ENCODE results near the gene PPP6R2. TPM values are rescaled to one million over a fixed set of nuclear protein-coding genes. Genes with fewer than 3 reads are reported as not detected.
A peak's percentile ranks its signal among the peaks of the same experiment; 100 is the strongest.

Gene PPP6R2
- total RNA-seq, 5 donors from 2014 or later (not counting 1 experiment from before 2014, with no cell fraction given): 71.2 to 105 (median 96.8) TPM

GRCh38 chr22:50443197-50443596 lies 100.1 kb downstream of the PPP6R2 start:
- peak in 2 of 35 experiments; percentile 21 to 28 for DNase-seq
- Mint-ChIP-seq H3K4me1 (peaks cover 13 to 22% (median 21%) of the 10 kb centered on the region in 3 donors), H3K36me3 (peaks cover 5% of the 10 kb centered on the region), H3K27me3 (no peaks in the 10 kb centered on the region), H3K4me3 (peak overlapping the region in 1 of 3 donors; percentile 17), H3K9me3 (no peaks in the 10 kb centered on the region), H3K27ac (peak overlapping the region; percentile 61 to 84)
- peaks cover 8 to 47% of the 10 kb centered on the region in 2 experiments for H3K4me1 ChIP-seq (ENCODE audit: control insufficient read depth in 1 of 2, extremely low read depth in 1 of 2, insufficient read depth in 2 of 2, low read length in 2 of 2)
- 64% methylated on average over 11 of the region's 15 CpGs for WGBS (ENCODE audit: insufficient coverage)
- H3K27ac ChIP-seq (ENCODE audit: low read length): peak overlapping the region; percentile 28
- H3K36me3 ChIP-seq (ENCODE audit: control insufficient read depth in 2 of 2, extremely low read depth in 1 of 2, insufficient read depth in 1 of 2, low read length in 1 of 2): peaks cover 10 to 56% of the 10 kb centered on the region in 2 donors
- ATAC-seq (replicated peaks in 1 of 4): peak in 3 of 4 experiments; percentile 9 to 17 (median 11)
- ChIA-PET POLR2A (no interaction called here), CTCF (no interaction called here)
- no peaks in the 10 kb centered on the region for H3K27me3 ChIP-seq (replicated peaks in 1 of 2; ENCODE audit: control insufficient read depth in 2 of 2, extremely low read depth in 1 of 2, insufficient read depth in 2 of 2, low read length in 1 of 2)
- H3K9me3 ChIP-seq: no peaks in the 10 kb centered on the region
- H3K4me3 ChIP-seq (ENCODE audit: control insufficient read depth in 1 of 2, extremely low read depth in 1 of 2, low read length in 1 of 2): no peak overlapping the region

GRCh38 chr22:50443801-50444625 lies 100.9 kb downstream of the PPP6R2 start:
- POLR2A ChIA-PET: no interaction called here
- DNase-seq: no peak

GRCh38 chr22:50444663-50445062 lies 101.5 kb downstream of the PPP6R2 start:
- DNase-seq (no peak), ATAC-seq (replicated peaks in 1 of 4) (no peak)
- Histone ChIP-seq H3K4me3 (ENCODE audit: control insufficient read depth in 1 of 2, extremely low read depth in 1 of 2, low read length in 1 of 2) (no peak overlapping the region), H3K27me3 (replicated peaks in 1 of 2; ENCODE audit: control insufficient read depth in 2 of 2, extremely low read depth in 1 of 2, insufficient read depth in 2 of 2, low read length in 1 of 2) (no peaks in the 10 kb centered on the region), H3K27ac (ENCODE audit: low read length) (peak overlapping the region; percentile 43), H3K36me3 (ENCODE audit: control insufficient read depth in 2 of 2, extremely low read depth in 1 of 2, insufficient read depth in 1 of 2, low read length in 1 of 2) (peaks cover 14 to 48% of the 10 kb centered on the region in 2 donors), H3K4me1 (ENCODE audit: control insufficient read depth in 1 of 2, extremely low read depth in 1 of 2, insufficient read depth in 2 of 2, low read length in 2 of 2) (peaks cover 8 to 52% of the 10 kb centered on the region in 2 experiments), H3K9me3 (no peaks in the 10 kb centered on the region)
- no peaks in the 10 kb centered on the region for H3K9me3 Mint-ChIP-seq
- POLR2A ChIA-PET: no interaction called here
- no CpG with 5 or more reads among the region's 5 CpGs for WGBS (ENCODE audit: insufficient coverage)
- peak overlapping the region; percentile 72 to 79 for H3K27ac Mint-ChIP-seq
- no peaks in the 10 kb centered on the region for H3K27me3 Mint-ChIP-seq
- H3K4me1 Mint-ChIP-seq: peaks cover 18 to 27% (median 26%) of the 10 kb centered on the region in 3 donors
- CTCF ChIA-PET: no interaction called here
- H3K4me3 Mint-ChIP-seq: peak overlapping the region in 1 of 3 donors; percentile 52
- peaks cover 14% of the 10 kb centered on the region for H3K36me3 Mint-ChIP-seq

More at GRCh38 chr22:50443801-50444625, 100.9 kb downstream of the PPP6R2 start:
- H3K36me3 Mint-ChIP-seq: peaks cover 11% of the 10 kb centered on the region
- Histone ChIP-seq H3K4me1 (ENCODE audit: control insufficient read depth in 1 of 2, extremely low read depth in 1 of 2, insufficient read depth in 2 of 2, low read length in 2 of 2) (peaks cover 8 to 51% of the 10 kb centered on the region in 2 experiments), H3K9me3 (no peaks in the 10 kb centered on the region), H3K27me3 (replicated peaks in 1 of 2; ENCODE audit: control insufficient read depth in 2 of 2, extremely low read depth in 1 of 2, insufficient read depth in 2 of 2, low read length in 1 of 2) (no peaks in the 10 kb centered on the region), H3K36me3 (ENCODE audit: control insufficient read depth in 2 of 2, extremely low read depth in 1 of 2, insufficient read depth in 1 of 2, low read length in 1 of 2) (peaks cover 9 to 53% of the 10 kb centered on the region in 2 donors), H3K27ac (ENCODE audit: low read length) (peak overlapping the region; percentile 43), H3K4me3 (ENCODE audit: control insufficient read depth in 1 of 2, extremely low read depth in 1 of 2, low read length in 1 of 2) (no peak overlapping the region)
- peak overlapping the region in 1 of 3 donors; percentile 17 for H3K4me3 Mint-ChIP-seq
- 80% methylated on average over 9 of the region's 28 CpGs for WGBS (ENCODE audit: insufficient coverage)
- ATAC-seq (replicated peaks in 1 of 4): no peak
- peak overlapping the region; percentile 36 to 79 for H3K27ac Mint-ChIP-seq
- H3K9me3 Mint-ChIP-seq: no peaks in the 10 kb centered on the region
- CTCF ChIA-PET: no interaction called here
- no peaks in the 10 kb centered on the region for H3K27me3 Mint-ChIP-seq
- H3K4me1 Mint-ChIP-seq: peaks cover 13 to 26% (median 24%) of the 10 kb centered on the region in 3 donors

DNA sequence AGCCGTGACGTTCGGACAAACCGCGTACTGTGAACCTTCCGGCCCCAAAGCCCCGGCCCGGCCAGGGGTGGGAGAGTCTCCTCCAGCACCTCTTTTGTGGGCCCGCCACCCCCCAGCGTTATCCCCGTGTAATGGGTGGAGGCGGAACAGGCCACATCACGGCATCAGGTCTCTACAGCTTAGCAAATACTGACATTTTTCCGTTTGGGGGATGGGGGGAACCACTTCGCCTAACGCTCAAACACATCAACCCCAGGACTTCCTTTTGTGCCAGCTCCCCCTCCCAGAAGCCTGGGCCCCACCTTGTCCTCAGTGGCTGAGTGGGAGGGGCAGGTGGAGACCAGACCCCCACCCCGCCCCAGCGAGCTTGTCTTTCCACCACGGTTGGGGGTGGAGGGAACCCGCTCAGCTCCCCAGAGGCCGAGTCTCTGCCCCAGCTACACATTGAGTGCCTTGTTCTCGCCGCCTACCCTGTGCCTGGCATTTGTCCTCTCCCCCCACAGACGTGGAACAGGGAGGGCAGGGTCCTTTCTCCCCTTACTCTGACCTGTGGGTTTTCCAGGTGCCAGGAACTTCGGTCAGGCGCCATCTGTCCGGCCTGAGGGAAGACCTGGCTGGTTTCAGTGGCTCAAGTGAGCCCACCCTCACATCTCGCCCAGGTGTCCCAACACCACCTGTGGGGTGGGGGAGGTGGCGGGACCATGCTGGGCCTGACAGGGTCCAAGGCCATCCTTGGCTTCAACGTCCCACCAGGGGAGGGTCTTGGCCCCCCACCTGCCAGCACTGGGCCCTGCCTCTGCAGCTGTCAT lies 102.1 kb downstream of the PPP6R2 start:
- Mint-ChIP-seq H3K4me1 (peaks cover 20 to 30% (median 28%) of the 10 kb centered on the region in 3 donors), H3K27ac (peak overlapping the region; percentile 74 to 79), H3K4me3 (peak overlapping the region in 1 of 3 donors; percentile 52), H3K27me3 (no peaks in the 10 kb centered on the region), H3K36me3 (peaks cover 17% of the 10 kb centered on the region), H3K9me3 (no peaks in the 10 kb centered on the region)
- Histone ChIP-seq H3K27ac (ENCODE audit: low read length) (peak overlapping the region; percentile 43), H3K36me3 (ENCODE audit: control insufficient read depth in 2 of 2, extremely low read depth in 1 of 2, insufficient read depth in 1 of 2, low read length in 1 of 2) (peaks cover 14 to 47% of the 10 kb centered on the region in 2 donors), H3K4me1 (ENCODE audit: control insufficient read depth in 1 of 2, extremely low read depth in 1 of 2, insufficient read depth in 2 of 2, low read length in 2 of 2) (peaks cover 8 to 55% of the 10 kb centered on the region in 2 experiments), H3K4me3 (ENCODE audit: control insufficient read depth in 1 of 2, extremely low read depth in 1 of 2, low read length in 1 of 2) (no peak overlapping the region), H3K27me3 (replicated peaks in 1 of 2; ENCODE audit: control insufficient read depth in 2 of 2, extremely low read depth in 1 of 2, insufficient read depth in 2 of 2, low read length in 1 of 2) (no peaks in the 10 kb centered on the region), H3K9me3 (no peaks in the 10 kb centered on the region)
- peak; percentile 43 to 50 (median 45) for ATAC-seq (replicated peaks in 1 of 4)
- WGBS (ENCODE audit: insufficient coverage): 30% methylated on average over 3 of the region's 30 CpGs
- peak in 24 of 35 experiments; percentile 18 to 62 (median 34) for DNase-seq
- ChIA-PET POLR2A (interaction anchor here in 1 of 2 donors (0.6 kb wide), 1 partner anchor 90 kb away, joined by 9 read pairs; no protein-coding TSS in a partner anchor), CTCF (no interaction called here)

DNA sequence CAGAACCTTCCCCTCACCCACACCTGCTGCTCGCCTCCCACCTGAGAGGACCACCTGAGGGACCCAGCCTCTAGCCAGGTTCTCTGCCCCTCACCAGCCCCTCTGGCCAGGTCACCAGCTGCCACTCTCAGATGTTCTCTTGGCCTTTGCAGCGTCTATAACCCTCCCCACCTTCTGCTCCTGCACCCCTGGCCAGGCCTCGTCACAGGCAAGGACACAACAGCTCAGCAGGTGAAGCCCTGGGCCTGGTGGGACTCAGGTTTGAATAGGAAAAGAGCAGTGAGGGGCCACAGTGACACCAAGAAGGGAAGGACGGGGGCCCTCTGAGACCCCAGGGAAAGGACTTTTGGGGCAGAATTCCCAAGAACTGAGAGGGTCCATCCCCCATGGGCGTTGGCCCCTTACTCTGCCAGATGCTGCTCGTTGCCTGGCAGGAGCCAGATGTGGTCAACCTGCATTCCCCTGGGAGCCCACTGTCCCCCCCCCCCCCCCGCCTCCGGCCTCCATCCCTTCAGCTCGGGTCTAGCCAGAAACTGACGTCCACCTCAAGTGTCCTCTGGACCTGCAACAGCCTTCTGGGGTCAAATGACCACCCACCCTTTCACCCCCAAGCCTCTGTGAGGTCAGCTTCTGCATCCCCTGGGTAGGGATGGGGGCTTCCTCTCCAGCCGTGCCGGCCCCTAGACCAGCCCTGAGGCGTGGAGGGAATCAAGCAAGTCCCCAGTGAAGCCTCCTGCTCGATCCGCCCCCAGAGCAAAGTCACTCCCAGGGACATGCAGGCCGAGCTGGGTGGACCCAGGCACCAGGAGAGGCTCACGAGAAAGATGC lies 103.0 kb downstream of the PPP6R2 start:
- Histone ChIP-seq H3K27ac (ENCODE audit: low read length) (peak overlapping the region; percentile 43), H3K4me1 (ENCODE audit: control insufficient read depth in 1 of 2, extremely low read depth in 1 of 2, insufficient read depth in 2 of 2, low read length in 2 of 2) (peaks cover 8 to 55% of the 10 kb centered on the region in 2 experiments), H3K27me3 (replicated peaks in 1 of 2; ENCODE audit: control insufficient read depth in 2 of 2, extremely low read depth in 1 of 2, insufficient read depth in 2 of 2, low read length in 1 of 2) (no peaks in the 10 kb centered on the region), H3K9me3 (no peaks in the 10 kb centered on the region), H3K4me3 (ENCODE audit: control insufficient read depth in 1 of 2, extremely low read depth in 1 of 2, low read length in 1 of 2) (no peak overlapping the region), H3K36me3 (ENCODE audit: control insufficient read depth in 2 of 2, extremely low read depth in 1 of 2, insufficient read depth in 1 of 2, low read length in 1 of 2) (peaks cover 20 to 48% of the 10 kb centered on the region in 2 donors)
- DNase-seq (no peak), ATAC-seq (replicated peaks in 1 of 4) (no peak)
- 91% methylated on average over 8 of the region's 17 CpGs for WGBS (ENCODE audit: insufficient coverage)
- no peaks in the 10 kb centered on the region for H3K27me3 Mint-ChIP-seq
- H3K36me3 Mint-ChIP-seq: peaks cover 20% of the 10 kb centered on the region
- POLR2A ChIA-PET: interaction anchor here in 1 of 2 donors (0.6 kb wide), 1 partner anchor 38 kb away, joined by 7 read pairs; no protein-coding TSS in a partner anchor
- peak overlapping the region in 1 of 3 donors; percentile 52 for H3K4me3 Mint-ChIP-seq
- H3K9me3 Mint-ChIP-seq: no peaks in the 10 kb centered on the region
- H3K27ac Mint-ChIP-seq: peak overlapping the region; percentile 74 to 79
- CTCF ChIA-PET: no interaction called here
- H3K4me1 Mint-ChIP-seq: peaks cover 21 to 33% (median 28%) of the 10 kb centered on the region in 3 donors

All from T-cell (primary cell).